Upper lobe of left lung (tissue), 6 donors: Measurements from ENCODE around the gene ZC2HC1C. TPM values are rescaled to one million over a fixed set of nuclear protein-coding genes. Genes with fewer than 3 reads are reported as not detected.

Experiments
- ATAC-seq, 2 donors: fragments of 200-7000 bp; cut with Tn5 transposase; one replicate each; pipeline ENCODE4 v1.9.1; 2022; ENCODE audit warnings: mild to moderate bottlenecking in 2 of 2, moderate library complexity in 2 of 2; ENCODE audit not compliant: low FRiP score in 2 of 2
- DNase-seq, 2 donors: peaks; one replicate each; pipeline ENCODE4 v3.0.0-alpha.2; 2019 to 2020
- H3K27ac ChIP-seq, 4 donors: fragments of 200-600 bp; sonication (generic); one replicate each; pipeline ENCODE4 v1.5.1; 2016 to 2019
- H3K27me3 ChIP-seq, 4 donors: fragments of 200-600 bp; sonication (generic); one replicate each; pipeline ENCODE4 v1.5.1; 2017 to 2019
- H3K36me3 ChIP-seq, 4 donors: fragments of 200-600 bp; sonication (generic); one replicate each; pipeline ENCODE4 v1.5.1; 2016 to 2019
- H3K4me1 ChIP-seq, 4 donors: fragments of 200-600 bp; sonication (generic); one replicate each; pipeline ENCODE4 v1.5.1; 2018 to 2019
- H3K4me3 ChIP-seq, 4 donors: fragments of 200-600 bp; sonication (generic); one replicate each; pipeline ENCODE4 v1.5.1; 2017 to 2019; ENCODE audit warnings: mild to moderate bottlenecking in 2 of 4, moderate library complexity in 1 of 4
- H3K9me3 ChIP-seq, 4 donors: fragments of 200-600 bp; sonication (generic); one replicate each; pipeline ENCODE4 v1.5.1; 2018 to 2019
- EP300 ChIP-seq, 4 donors: sonication (generic); formaldehyde crosslinking; IDR thresholded peaks; one replicate each; pipeline ENCODE4 v1.5.1; 2017; ENCODE audit warnings: antibody characterized with exemption in 4 of 4, control low read depth in 2 of 4
- POLR2A ChIP-seq, 4 donors: fragments of 450-650 bp; IDR thresholded peaks; one replicate each; pipeline ENCODE4 v1.5.1; 2016 to 2017; ENCODE audit warnings: antibody characterized with exemption in 4 of 4, mild to moderate bottlenecking in 2 of 4
- POLR2AphosphoS5 ChIP-seq, 2 donors: sonication (generic); formaldehyde crosslinking; IDR thresholded peaks; one replicate each; pipeline ENCODE4 v1.5.1; 2017; ENCODE audit warnings: antibody characterized with exemption in 2 of 2
- WGBS, 2 donors: methylation state at CpG; one replicate each; pipeline ENCODE4 v1.1.5; 2017 to 2018; 5-methylcytosine and 5-hydroxymethylcytosine counted together
- total RNA-seq, 6 donors: library from RNA; depleted of rRNA in 4 of 6; stranded (reverse); fragments of >200 nt in 4 of 6; gene quantifications; one replicate each; pipeline versions ENCODE4 v1.1.0 to v1.2.1, GENCODE V29; 2016 to 2021
- TF ChIP-seq, protein P1 (sequence below), 6 experiments: fragments of 450-650 bp in 4 of 6; fragments of 200-600 bp in 2 of 6; sonication (generic) in 2 of 6; IDR thresholded peaks; one replicate each; pipeline ENCODE4 v1.5.1; 2016 to 2019; ENCODE audit warnings: antibody characterized with exemption in 6 of 6
- donor health status: DM: no; HTN: no; CAD: no; lungs with moderate emphysema.
- donor health status: DM: no; HTN: yes; CAD: no; lungs with severe emphysema.

The ZC2HC1C gene
- total RNA-seq, 6 donors from 2014 or later, result 3.2 to 21.0 (median 9.7) TPM

- ATAC-seq, result peak in 1 of 2 donors; percentile 73
- peak overlapping the region in 3 of 4 donors; percentile 50 to 58 (median 50) for H3K4me3 ChIP-seq
- 55% methylated on average over 12 of the region's 12 CpGs; no CpG with 5 or more reads in 1 of the 2 donors for WGBS, 2 donors
- H3K27ac ChIP-seq, result peak overlapping the region; percentile 83 to 90 (median 90)
- TF ChIP-seq POLR2A (IDR thresholded peaks at IDR 0.05), result peak in 1 of 4 donors; percentile 28
- TF ChIP-seq, protein P1, sequence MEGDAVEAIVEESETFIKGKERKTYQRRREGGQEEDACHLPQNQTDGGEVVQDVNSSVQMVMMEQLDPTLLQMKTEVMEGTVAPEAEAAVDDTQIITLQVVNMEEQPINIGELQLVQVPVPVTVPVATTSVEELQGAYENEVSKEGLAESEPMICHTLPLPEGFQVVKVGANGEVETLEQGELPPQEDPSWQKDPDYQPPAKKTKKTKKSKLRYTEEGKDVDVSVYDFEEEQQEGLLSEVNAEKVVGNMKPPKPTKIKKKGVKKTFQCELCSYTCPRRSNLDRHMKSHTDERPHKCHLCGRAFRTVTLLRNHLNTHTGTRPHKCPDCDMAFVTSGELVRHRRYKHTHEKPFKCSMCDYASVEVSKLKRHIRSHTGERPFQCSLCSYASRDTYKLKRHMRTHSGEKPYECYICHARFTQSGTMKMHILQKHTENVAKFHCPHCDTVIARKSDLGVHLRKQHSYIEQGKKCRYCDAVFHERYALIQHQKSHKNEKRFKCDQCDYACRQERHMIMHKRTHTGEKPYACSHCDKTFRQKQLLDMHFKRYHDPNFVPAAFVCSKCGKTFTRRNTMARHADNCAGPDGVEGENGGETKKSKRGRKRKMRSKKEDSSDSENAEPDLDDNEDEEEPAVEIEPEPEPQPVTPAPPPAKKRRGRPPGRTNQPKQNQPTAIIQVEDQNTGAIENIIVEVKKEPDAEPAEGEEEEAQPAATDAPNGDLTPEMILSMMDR (IDR thresholded peaks at IDR 0.05), result no peak
- peaks cover 19 to 35% (median 23%) of the 10 kb centered on the region in 4 donors for H3K4me1 ChIP-seq
- DNase-seq, result no peak
- H3K36me3 ChIP-seq, result no peaks in the 10 kb centered on the region
- no peaks in the 10 kb centered on the region for H3K27me3 ChIP-seq
- no peaks in the 10 kb centered on the region for H3K9me3 ChIP-seq
These were observed 337 bp downstream of the ZC2HC1C start for GRCh38 chr14:75069811-75070145.

GRCh38 chr14:75070383-75070782 is 942 bp downstream of the ZC2HC1C start:
- no peaks in the 10 kb centered on the region for H3K36me3 ChIP-seq
- 64 to 72% methylated on average over 8 to 9 of the region's 9 CpGs for WGBS, 2 donors
- no peaks in the 10 kb centered on the region for H3K9me3 ChIP-seq
- no peaks in the 10 kb centered on the region for H3K27me3 ChIP-seq
- peaks cover 19 to 35% (median 23%) of the 10 kb centered on the region in 4 donors for H3K4me1 ChIP-seq
- ATAC-seq (no peak), DNase-seq (no peak)
- peak overlapping the region; percentile 83 to 90 (median 90) for H3K27ac ChIP-seq
- TF ChIP-seq POLR2A (IDR thresholded peaks at IDR 0.05), result no peak
- TF ChIP-seq POLR2AphosphoS5 (IDR thresholded peaks at IDR 0.05), result no peak
- TF ChIP-seq, protein P1 (IDR thresholded peaks at IDR 0.05), result no peak
- TF ChIP-seq EP300 (IDR thresholded peaks at IDR 0.05), result no peak
- peak overlapping the region in 3 of 4 donors; percentile 50 to 58 (median 50) for H3K4me3 ChIP-seq

DNA sequence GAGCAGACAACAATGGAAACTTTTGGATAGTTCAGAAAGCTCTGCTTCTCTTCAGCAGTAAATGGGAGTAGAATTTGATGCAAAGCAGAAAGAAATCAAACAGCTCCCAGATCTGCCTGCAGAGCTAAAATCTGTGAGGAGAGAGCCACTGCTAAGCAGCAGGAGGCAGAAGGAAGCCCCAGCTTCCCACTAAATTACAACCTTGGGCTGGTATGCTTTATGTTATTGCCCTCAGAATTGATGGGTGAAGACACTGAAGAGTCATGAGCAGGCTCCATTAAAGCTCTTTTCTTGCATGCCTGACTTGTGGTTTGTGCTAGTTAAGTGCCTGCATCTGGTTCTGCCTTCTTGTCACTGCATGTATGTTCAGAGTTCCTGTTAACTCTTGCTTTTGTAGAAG is 8.4 kb downstream of the ZC2HC1C start:
- H3K9me3 ChIP-seq, result no peaks in the 10 kb centered on the region
- H3K4me1 ChIP-seq, result no peaks in the 10 kb centered on the region
- H3K27me3 ChIP-seq, result no peaks in the 10 kb centered on the region
- H3K27ac ChIP-seq, result no peak overlapping the region
- ATAC-seq (no peak), DNase-seq (no peak)
- H3K36me3 ChIP-seq, result peaks cover 0 to 15% (median 8%) of the 10 kb centered on the region in 4 donors
- TF ChIP-seq POLR2A (IDR thresholded peaks at IDR 0.05) (no peak), POLR2AphosphoS5 (IDR thresholded peaks at IDR 0.05) (no peak), EP300 (IDR thresholded peaks at IDR 0.05) (no peak)
- TF ChIP-seq, protein P1 (IDR thresholded peaks at IDR 0.05), result no peak
- no peak overlapping the region for H3K4me3 ChIP-seq

GRCh38 chr14:75079521-75079920 is 10.1 kb downstream of the ZC2HC1C start:
- H3K27ac ChIP-seq, result peak overlapping the region in 1 of 4 donors; percentile 20
- no peaks in the 10 kb centered on the region for H3K27me3 ChIP-seq
- no peak overlapping the region for H3K4me3 ChIP-seq
- ATAC-seq (no peak), DNase-seq (no peak)
- no peaks in the 10 kb centered on the region for H3K4me1 ChIP-seq
- H3K36me3 ChIP-seq, result peaks cover 0 to 32% (median 22%) of the 10 kb centered on the region in 4 donors
- H3K9me3 ChIP-seq, result no peaks in the 10 kb centered on the region
- WGBS, 2 donors, result 43 to 67% methylated on average over 4 of the region's 4 CpGs
- TF ChIP-seq EP300 (IDR thresholded peaks at IDR 0.05), result no peak
- TF ChIP-seq, protein P1 (IDR thresholded peaks at IDR 0.05), result no peak
- no peak for TF ChIP-seq POLR2AphosphoS5 (IDR thresholded peaks at IDR 0.05)
- TF ChIP-seq POLR2A (IDR thresholded peaks at IDR 0.05), result no peak

DNA sequence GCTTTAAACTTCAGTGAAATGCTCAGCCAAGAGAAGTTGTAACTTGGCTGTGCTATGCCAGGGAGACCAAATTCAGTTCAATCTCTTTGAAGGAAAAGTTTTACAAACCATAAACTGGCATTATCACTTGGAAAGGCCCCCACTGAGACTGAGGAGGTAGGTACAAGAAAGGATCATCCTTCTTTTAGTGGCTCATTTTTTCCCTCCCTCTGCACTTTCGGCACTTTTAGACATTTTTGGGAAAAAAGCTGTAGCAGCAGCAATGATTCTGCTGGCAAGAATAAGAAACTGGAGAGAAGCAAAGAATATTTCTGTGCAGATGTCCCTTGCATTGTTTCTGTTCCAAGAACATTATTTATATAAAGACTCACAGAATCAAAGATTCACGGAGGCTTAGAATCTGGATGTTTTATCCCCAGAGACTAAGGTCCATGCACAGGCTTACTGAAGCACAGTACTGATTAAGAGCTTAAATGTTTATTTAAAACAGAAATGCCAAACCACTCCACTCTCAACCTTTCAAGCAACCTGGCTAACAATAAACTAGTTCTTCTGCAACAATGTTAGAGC is 12.3 kb downstream of the ZC2HC1C start:
- TF ChIP-seq EP300 (IDR thresholded peaks at IDR 0.05) (no peak), POLR2AphosphoS5 (IDR thresholded peaks at IDR 0.05) (no peak), POLR2A (IDR thresholded peaks at IDR 0.05) (no peak)
- TF ChIP-seq, protein P1 (IDR thresholded peaks at IDR 0.05), result no peak
- DNase-seq (no peak), ATAC-seq (no peak)
- peaks cover 14 to 54% (median 42%) of the 10 kb centered on the region in 4 donors for H3K36me3 ChIP-seq
- 68 to 73% methylated on average over 2 of the region's 2 CpGs for WGBS, 2 donors
- no peak overlapping the region for H3K4me3 ChIP-seq
- H3K4me1 ChIP-seq, result no peaks in the 10 kb centered on the region
- H3K9me3 ChIP-seq, result no peaks in the 10 kb centered on the region
- no peak overlapping the region for H3K27ac ChIP-seq
- no peaks in the 10 kb centered on the region for H3K27me3 ChIP-seq
